Smooth muscle cell of the coronary artery (primary cell): Measurements from ENCODE around the gene EME1. TPM values are rescaled to one million over a fixed set of nuclear protein-coding genes. Genes with fewer than 3 reads are reported as not detected.

Experiments
- total RNA-seq: library from RNA; depleted of rRNA; stranded (reverse); fragments of >200 nt; gene quantifications from 2 replicates; pipeline ENCODE4 v1.2.3, GENCODE V29; 2014; ENCODE audit warnings: low replicate concordance

EME1 gene
- 0.59 and 2.6 TPM in 2 replicates for total RNA-seq

GRCh38 chr17:50372758-50373556 is at the start of gene EME1, which contains the start of gene MRPL27:
Gene EME1 (plus strand): TSS chr17:50373229. CDS start chr17:50375209, 1,980 bp downstream.
Gene MRPL27 (minus strand): TSS chr17:50373184. CDS start chr17:50373170, 14 bp downstream.

GRCh38 chr17:50345432-50346312 is 27.4 kb upstream of the EME1 start, which contains the start of gene XYLT2:
Gene XYLT2 (plus strand): TSS chr17:50346126. CDS start chr17:50346141, 15 bp downstream.

GRCh38 chr17:50397111-50397918 is 24.3 kb downstream of the EME1 start, which contains the start of gene LRRC59:
Gene LRRC59 (minus strand): TSS chr17:50397523. CDS start chr17:50397317, 206 bp downstream.

GRCh38 chr17:50425682-50426471 is 52.8 kb downstream of the EME1 start, which contains the start of gene ACSF2:
Gene ACSF2 (plus strand): TSS chr17:50426218. CDS start chr17:50426262, 44 bp downstream.

Other genes with a start within 250 kb of the EME1 start
- gene SAMD14, start 243.1 kb upstream of the EME1 start, total RNA-seq, result 0.35 and 2.2 TPM in 2 replicates
- gene PPP1R9B, start 222.6 kb upstream of the EME1 start, total RNA-seq, result 40.7 and 54.1 TPM in 2 replicates
- gene SGCA, start 207.2 kb upstream of the EME1 start, total RNA-seq, result 1.8 and 8.4 TPM in 2 replicates
- 1,618 and 2,280 TPM in 2 replicates for gene COL1A1, start 171.6 kb upstream of the EME1 start, total RNA-seq
- 0.12 and 0.15 TPM in 2 replicates for gene TMEM92, start 98.8 kb upstream of the EME1 start, total RNA-seq
- 49.4 and 53.1 TPM in 2 replicates for gene XYLT2, start 27.1 kb upstream of the EME1 start, total RNA-seq
- 63.7 and 77.1 TPM in 2 replicates for gene MRPL27, start within 50 bp of the EME1 start, total RNA-seq
- gene LRRC59, start 24.3 kb downstream of the EME1 start, total RNA-seq, result 98.9 and 209 TPM in 2 replicates
- gene ACSF2, start 53.0 kb downstream of the EME1 start, total RNA-seq, result 23.2 and 71.8 TPM in 2 replicates
- not detected in 2 replicates for gene CHAD, start 95.7 kb downstream of the EME1 start, total RNA-seq
- gene RSAD1, start 105.6 kb downstream of the EME1 start, total RNA-seq, result 14.7 and 14.9 TPM in 2 replicates
- 0.15 and 4.1 TPM in 2 replicates for gene MYCBPAP, start 135.2 kb downstream of the EME1 start, total RNA-seq
- gene EPN3, start 159.5 kb downstream of the EME1 start, total RNA-seq, result under 0.01 TPM in 2 replicates
- gene SPATA20, start 173.9 kb downstream of the EME1 start, total RNA-seq, result 46.3 and 50.1 TPM in 2 replicates
- under 0.01 and 4.8 TPM in 2 replicates for gene CACNA1G, start 187.5 kb downstream of the EME1 start, total RNA-seq